Central memory CD4-positive, alpha-beta T cell (primary cell): Measurements from ENCODE around the gene PTPRH.
"Not testable (repeated sequence)": the region's sequence is repeated elsewhere in the genome, so short reads cannot be mapped to it uniquely, and the experiment has no call there.

Experiments used
- DNase-seq: peaks from one replicate; pipeline ENCODE4 v3.0.0; 2022

The PTPRH gene

GRCh38 chr19:55157064-55157908, 52.0 kb downstream of the PTPRH start, which contains the start of gene TNNI3:
Gene TNNI3, minus strand, starts transcription at chr19:55157732. Its CDS starts 143 bp downstream, at chr19:55157589.
- no peak for DNase-seq

GRCh38 chr19:55156202-55157063, 52.9 kb downstream of the PTPRH start:
- no peak for DNase-seq

GRCh38 chr19:55155784-55156183, 53.5 kb downstream of the PTPRH start:
- DNase-seq, result not testable (repeated sequence)

GRCh38 chr19:55153652-55154264, 55.5 kb downstream of the PTPRH start:
- DNase-seq, result no peak

GRCh38 chr19:55152017-55152416, 57.3 kb downstream of the PTPRH start:
- no peak for DNase-seq

- DNase-seq, result no peak
These were observed 60.0 kb downstream of the PTPRH start, which contains the start of gene TNNT1 for GRCh38 chr19:55149078-55150003. Gene TNNT1, minus strand, starts transcription at chr19:55149206. Its CDS starts 2,049 bp downstream, at chr19:55147157.

GRCh38 chr19:55147545-55148251, 61.6 kb downstream of the PTPRH start:
- DNase-seq, result no peak

GRCh38 chr19:55146705-55147273, 62.5 kb downstream of the PTPRH start:
- DNase-seq, result no peak

GRCh38 chr19:55146078-55146704, 63.1 kb downstream of the PTPRH start:
- DNase-seq, result no peak

GRCh38 chr19:55145232-55145631, 64.1 kb downstream of the PTPRH start:
- DNase-seq, result no peak

GRCh38 chr19:55141696-55142095, 67.6 kb downstream of the PTPRH start:
- DNase-seq, result no peak

- DNase-seq, result no peak
These were observed 71.4 kb downstream of the PTPRH start for GRCh38 chr19:55137915-55138314.

GRCh38 chr19:55136399-55137102, 72.8 kb downstream of the PTPRH start:
- no peak for DNase-seq

GRCh38 chr19:55134736-55135135, 74.6 kb downstream of the PTPRH start:
- DNase-seq, result no peak

GRCh38 chr19:55133639-55134444, 75.5 kb downstream of the PTPRH start:
- DNase-seq, result no peak

GRCh38 chr19:55132453-55133129, 76.7 kb downstream of the PTPRH start:
- no peak for DNase-seq

- DNase-seq, result no peak
These were observed 77.9 kb downstream of the PTPRH start for GRCh38 chr19:55131421-55131820.
